ENCODE measurements around the gene MAST3.
A peak's percentile ranks its signal among the peaks of the same experiment; 100 is the strongest.
"Not testable (repeated sequence)": the region's sequence is repeated elsewhere in the genome, so short reads cannot be mapped to it uniquely, and the experiment has no call there.

Gene MAST3

GRCh38 chr19:18141031-18141430, 43.5 kb downstream of the MAST3 start:
- no peak for DNase-seq

- no peak for DNase-seq
Observed at GRCh38 chr19:18143902-18144301, 46.3 kb downstream of the MAST3 start.

DNA sequence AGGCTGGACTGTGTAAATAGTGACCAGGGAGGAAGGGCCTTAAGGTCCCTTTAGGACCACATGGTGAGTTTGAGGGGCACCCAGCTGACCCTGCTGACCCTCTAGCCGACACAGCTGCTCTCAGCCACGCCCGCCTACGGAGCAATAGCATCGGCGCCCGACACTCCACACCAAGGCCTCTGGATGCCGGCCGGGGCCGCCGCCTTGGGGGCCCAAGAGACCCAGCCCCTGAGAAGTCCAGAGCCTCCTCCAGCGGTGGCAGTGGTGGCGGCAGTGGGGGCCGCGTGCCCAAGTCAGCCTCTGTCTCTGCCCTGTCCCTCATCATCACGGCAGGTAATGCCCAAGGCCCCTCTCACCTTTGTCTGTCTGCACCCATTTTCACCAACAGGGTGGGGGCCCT, 46.8 kb downstream of the MAST3 start:
- DNase-seq, result no peak

- no peak for DNase-seq
Observed at GRCh38 chr19:18144906-18145305, 47.3 kb downstream of the MAST3 start.

DNA sequence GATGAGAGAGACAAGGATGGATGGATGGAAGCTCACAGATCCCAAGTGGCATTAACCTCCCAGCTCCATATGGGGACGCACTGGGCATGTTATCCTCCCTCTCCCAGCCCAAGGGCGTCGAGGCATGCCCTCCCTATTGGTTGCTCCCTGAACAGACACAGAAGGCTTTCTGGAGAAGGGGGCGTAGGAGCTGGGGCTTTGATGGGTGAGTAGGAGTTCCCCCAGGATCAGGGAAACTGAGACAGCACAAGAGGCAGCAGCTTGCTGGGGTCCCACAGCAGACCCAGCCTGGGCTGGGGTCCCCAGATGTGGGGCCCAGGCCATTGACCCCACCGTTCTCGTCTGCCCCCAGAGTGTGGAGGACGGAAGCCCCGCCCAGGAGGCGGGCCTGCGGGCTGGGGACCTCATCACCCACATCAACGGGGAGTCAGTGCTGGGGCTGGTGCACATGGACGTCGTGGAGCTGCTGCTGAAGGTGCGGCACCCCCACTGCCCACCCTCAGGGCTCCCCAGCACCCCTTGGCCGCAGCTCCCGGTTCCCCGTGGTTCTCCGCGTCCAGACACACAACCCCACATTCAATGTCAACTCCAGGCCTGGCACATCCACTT, 47.9 kb downstream of the MAST3 start:
- no peak for DNase-seq

- DNase-seq, result no peak
Observed at GRCh38 chr19:18147396-18147795, 49.8 kb downstream of the MAST3 start.

DNA sequence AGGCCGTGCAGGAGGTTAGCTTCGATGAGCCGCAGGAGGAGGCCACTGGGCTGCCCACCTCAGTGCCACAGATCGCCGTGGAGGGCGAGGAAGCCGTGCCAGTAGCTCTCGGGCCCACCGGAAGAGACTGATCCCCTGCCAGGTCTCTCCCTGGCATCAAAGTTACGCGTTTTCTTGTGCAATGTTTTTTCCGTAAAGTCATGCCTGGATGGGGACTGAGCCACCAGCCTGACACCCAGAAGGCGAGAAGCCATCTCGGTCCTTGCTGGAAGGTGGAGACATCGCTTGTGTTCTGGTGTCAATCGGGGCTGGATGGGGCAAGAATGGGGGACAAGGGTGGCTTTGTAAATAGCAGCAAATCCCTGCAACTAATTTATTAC, 52.0 kb downstream of the MAST3 start:
- DNase-seq, result no peak

GRCh38 chr19:18150776-18151624, 53.4 kb downstream of the MAST3 start:
- no peak for DNase-seq

DNA sequence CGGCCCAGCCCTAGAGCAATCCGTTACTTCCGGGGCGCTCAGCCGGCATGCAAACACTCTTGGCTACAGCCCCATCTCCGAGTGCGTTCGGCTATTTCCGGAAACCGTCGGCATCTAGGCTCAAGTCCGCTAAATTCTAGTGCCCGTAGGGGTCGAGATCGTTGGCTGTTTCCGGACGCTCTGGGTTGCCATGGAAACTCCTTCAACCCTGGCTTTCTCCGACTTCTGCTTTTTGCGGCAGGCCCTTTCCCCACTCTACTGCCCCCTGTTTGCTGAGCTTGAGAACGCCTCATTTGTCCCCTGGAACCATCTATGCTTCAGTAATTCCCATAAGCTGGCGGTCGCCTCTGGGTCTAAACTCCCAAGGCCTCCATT, 54.9 kb downstream of the MAST3 start:
- DNase-seq, result peak; percentile 98

- DNase-seq, result peak; percentile 99
Observed at GRCh38 chr19:18152817-18153555, 55.4 kb downstream of the MAST3 start, which contains the start of gene PIK3R2. Gene PIK3R2 (plus strand): TSS chr19:18153163. CDS start chr19:18155880, 2,717 bp downstream.

GRCh38 chr19:18153556-18154134, 56.1 kb downstream of the MAST3 start:
- peak; percentile 32 for DNase-seq

- no peak for DNase-seq
Observed at GRCh38 chr19:18155095-18156087, 57.8 kb downstream of the MAST3 start.

DNA sequence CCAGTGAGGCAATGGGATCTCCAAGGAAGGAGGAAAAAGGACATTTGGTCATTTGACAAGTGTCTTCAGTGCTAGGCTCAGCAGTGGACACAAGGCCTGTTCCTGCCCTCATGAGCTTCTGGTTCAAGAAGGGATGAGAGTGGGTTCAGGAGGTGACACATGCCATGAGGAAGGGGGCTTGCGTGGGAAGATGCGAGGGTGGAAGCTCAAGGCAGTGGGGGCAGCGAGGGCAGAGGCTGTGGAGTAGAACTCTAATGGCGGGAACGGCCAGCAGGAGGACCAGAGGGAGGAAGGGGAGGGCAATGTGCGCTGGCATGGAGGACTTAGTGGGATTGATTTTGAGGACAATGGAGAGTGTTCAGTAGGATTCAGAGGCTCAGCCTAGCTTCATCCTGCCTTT, 58.7 kb downstream of the MAST3 start:
- DNase-seq, result no peak

GRCh38 chr19:18156841-18157464, 59.4 kb downstream of the MAST3 start:
- no peak for DNase-seq

DNA sequence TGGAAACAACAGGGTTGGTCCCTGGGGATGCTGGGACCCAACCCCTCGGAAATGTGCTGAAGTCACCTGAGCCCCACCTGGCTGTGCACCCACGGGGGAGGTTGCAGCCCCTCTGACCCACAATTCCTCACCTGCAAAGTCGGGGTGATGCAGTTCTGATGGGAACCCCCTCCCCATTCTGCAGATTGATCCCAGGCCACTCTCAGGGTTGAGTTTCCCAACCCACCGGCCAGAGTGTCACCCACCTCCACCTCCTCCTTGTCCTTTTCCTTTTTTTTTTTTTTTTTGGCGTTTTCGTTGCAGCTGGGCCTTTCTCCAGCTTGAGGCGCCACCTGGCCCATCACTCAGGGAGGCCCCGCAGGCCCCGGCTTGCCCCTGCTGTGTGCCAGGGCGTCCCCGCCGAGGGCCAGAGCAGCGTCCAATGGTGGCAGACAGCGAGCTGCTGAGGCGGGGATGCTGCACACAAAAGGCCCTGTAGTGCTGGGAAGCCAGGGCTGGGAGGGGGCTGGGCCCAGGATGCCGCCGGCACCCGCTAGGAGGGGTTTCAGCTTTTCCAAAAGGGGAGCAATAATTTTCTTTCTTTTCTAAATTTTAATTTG, 60.0 kb downstream of the MAST3 start:
- DNase-seq, result no peak

GRCh38 chr19:18158467-18158866, 60.9 kb downstream of the MAST3 start:
- no peak for DNase-seq

GRCh38 chr19:18159059-18159616, 61.6 kb downstream of the MAST3 start:
- DNase-seq, result not testable (repeated sequence)

DNA sequence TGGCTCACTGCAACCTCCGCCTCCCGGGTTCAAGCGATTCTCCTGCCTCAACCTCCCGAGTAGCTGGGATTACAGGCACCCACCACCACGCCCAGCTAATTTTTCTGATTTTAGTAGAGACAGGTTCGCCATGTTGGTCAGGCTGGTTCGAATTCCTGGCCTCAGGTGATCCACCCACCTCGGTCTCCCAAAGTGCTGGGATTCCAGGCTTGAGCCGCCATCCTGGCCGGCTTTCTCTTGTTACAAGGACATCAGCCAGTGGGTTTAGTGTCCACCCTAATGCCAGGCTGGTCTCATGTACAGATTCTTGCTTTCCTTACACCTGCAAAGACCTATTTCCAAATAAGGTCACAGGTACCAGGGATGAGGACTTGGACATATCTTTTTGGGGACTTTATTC, 62.2 kb downstream of the MAST3 start:
- no peak for DNase-seq

- DNase-seq, result no peak
Observed at GRCh38 chr19:18160493-18160970, 63.0 kb downstream of the MAST3 start.

DNA sequence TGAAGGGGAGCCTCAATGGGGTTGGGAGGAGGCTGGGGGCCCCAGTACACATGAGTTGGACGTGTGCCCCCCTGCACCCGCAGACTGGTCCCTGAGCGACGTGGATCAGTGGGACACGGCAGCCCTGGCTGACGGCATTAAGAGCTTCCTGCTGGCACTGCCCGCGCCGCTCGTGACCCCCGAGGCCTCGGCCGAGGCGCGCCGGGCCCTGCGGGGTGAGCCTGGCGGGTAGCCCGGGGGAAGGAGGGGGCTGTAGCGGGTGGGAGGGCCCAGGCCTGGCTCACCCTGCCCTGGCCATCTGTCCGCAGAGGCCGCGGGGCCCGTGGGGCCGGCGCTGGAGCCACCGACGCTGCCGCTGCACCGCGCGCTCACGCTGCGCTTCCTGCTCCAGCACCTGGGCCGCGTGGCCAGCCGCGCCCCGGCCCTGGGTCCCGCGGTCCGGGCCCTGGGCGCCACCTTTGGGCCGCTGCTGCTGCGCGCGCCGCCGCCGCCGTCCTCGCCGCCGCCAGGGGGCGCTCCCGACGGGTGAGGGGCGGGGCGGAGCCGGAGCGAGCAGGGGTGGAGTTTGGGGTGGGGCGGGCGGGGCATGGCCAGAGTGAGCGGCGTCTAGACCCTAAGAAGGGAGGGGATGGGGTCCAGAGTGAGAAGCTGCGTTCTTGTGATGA, 63.5 kb downstream of the MAST3 start:
- peak; percentile 81 for DNase-seq
